Measurements from ENCODE around the gene PRKCA. TPM values are rescaled to one million over a fixed set of nuclear protein-coding genes. Genes with fewer than 3 reads are reported as not detected.

PRKCA gene
- total RNA-seq, 4 donors from 2014 or later = 24.5 to 61.9 (median 40.8) TPM

GRCh38 chr17:66738301-66738700 is 435.9 kb downstream of the PRKCA start:
- H3K27me3 ChIP-seq = no peaks in the 10 kb centered on the region
- intact Hi-C loops (cut with DNase I) = no loop called here
- no peak overlapping the region for H3K27ac ChIP-seq (replicated peaks in 1 of 4)
- no peak overlapping the region for H3K4me3 ChIP-seq
- TF ChIP-seq POLR2A (IDR thresholded peaks at IDR 0.05; ENCODE audit: low read depth) = no peak
- H3K9me3 ChIP-seq = no peaks in the 10 kb centered on the region
- H3K4me1 ChIP-seq = no peaks in the 10 kb centered on the region
- peaks cover 21 to 79% (median 37%) of the 10 kb centered on the region in 4 donors for H3K36me3 ChIP-seq
- no peak for DNase-seq (ENCODE audit: extremely low spot score)
- 86% methylated on average over 4 of the region's 4 CpGs for WGBS

GRCh38 chr17:66739553-66739952 is 437.1 kb downstream of the PRKCA start:
- Histone ChIP-seq H3K36me3 (peaks cover 21 to 79% (median 42%) of the 10 kb centered on the region in 4 donors), H3K27ac (replicated peaks in 1 of 4) (no peak overlapping the region), H3K27me3 (no peaks in the 10 kb centered on the region), H3K4me1 (no peaks in the 10 kb centered on the region), H3K9me3 (no peaks in the 10 kb centered on the region), H3K4me3 (no peak overlapping the region)
- no peak for DNase-seq (ENCODE audit: extremely low spot score)
- 83% methylated on average over 8 of the region's 8 CpGs for WGBS
- TF ChIP-seq EP300 (IDR thresholded peaks at IDR 0.05) (no peak), POLR2A (IDR thresholded peaks at IDR 0.05; ENCODE audit: low read depth) (no peak), CTCF (IDR thresholded peaks at IDR 0.05) (no peak), POLR2AphosphoS5 (IDR thresholded peaks at IDR 0.05) (no peak)
- intact Hi-C loops (cut with DNase I) = no loop called here

GRCh38 chr17:66740226-66740625 is 437.8 kb downstream of the PRKCA start:
- DNase-seq (ENCODE audit: extremely low spot score) = no peak
- peaks cover 21 to 81% (median 41%) of the 10 kb centered on the region in 4 donors for H3K36me3 ChIP-seq
- H3K27me3 ChIP-seq = no peaks in the 10 kb centered on the region
- intact Hi-C loops (cut with DNase I) = no loop called here
- WGBS = 76% methylated on average over 5 of the region's 5 CpGs
- no peak overlapping the region for H3K4me3 ChIP-seq
- H3K4me1 ChIP-seq = no peaks in the 10 kb centered on the region
- H3K27ac ChIP-seq (replicated peaks in 1 of 4) = no peak overlapping the region
- no peaks in the 10 kb centered on the region for H3K9me3 ChIP-seq
- no peak for TF ChIP-seq POLR2AphosphoS5 (IDR thresholded peaks at IDR 0.05)
- no peak for TF ChIP-seq EP300 (IDR thresholded peaks at IDR 0.05)
- no peak for TF ChIP-seq POLR2A (IDR thresholded peaks at IDR 0.05; ENCODE audit: low read depth)
- TF ChIP-seq CTCF (IDR thresholded peaks at IDR 0.05) = no peak

- Histone ChIP-seq H3K4me1 (no peaks in the 10 kb centered on the region), H3K27ac (replicated peaks in 1 of 4) (no peak overlapping the region), H3K9me3 (no peaks in the 10 kb centered on the region), H3K4me3 (no peak overlapping the region), H3K27me3 (no peaks in the 10 kb centered on the region), H3K36me3 (peaks cover 18 to 59% (median 34%) of the 10 kb centered on the region in 4 donors)
- TF ChIP-seq EP300 (IDR thresholded peaks at IDR 0.05) (no peak), POLR2A (IDR thresholded peaks at IDR 0.05; ENCODE audit: low read depth) (no peak), POLR2AphosphoS5 (IDR thresholded peaks at IDR 0.05) (no peak), CTCF (IDR thresholded peaks at IDR 0.05) (no peak)
- DNase-seq (ENCODE audit: extremely low spot score) = no peak
- WGBS = 92% methylated on average over 2 of the region's 2 CpGs
- intact Hi-C loops (cut with DNase I) = no loop called here
Observed at GRCh38 chr17:66743511-66743910, 441.1 kb downstream of the PRKCA start.

- DNase-seq (ENCODE audit: extremely low spot score) = no peak
- Histone ChIP-seq H3K4me1 (no peaks in the 10 kb centered on the region), H3K27ac (replicated peaks in 1 of 4) (no peak overlapping the region), H3K36me3 (peaks cover 9 to 65% (median 33%) of the 10 kb centered on the region in 4 donors), H3K27me3 (no peaks in the 10 kb centered on the region), H3K4me3 (no peak overlapping the region), H3K9me3 (no peaks in the 10 kb centered on the region)
- WGBS = 88% methylated on average over 5 of the region's 5 CpGs
- intact Hi-C loops (cut with DNase I) = no loop called here
- no peak for TF ChIP-seq POLR2AphosphoS5 (IDR thresholded peaks at IDR 0.05)
Observed at GRCh38 chr17:66746736-66747135, 444.3 kb downstream of the PRKCA start.

- no peak overlapping the region for H3K27ac ChIP-seq (replicated peaks in 1 of 4)
- H3K27me3 ChIP-seq = no peaks in the 10 kb centered on the region
- H3K9me3 ChIP-seq = no peaks in the 10 kb centered on the region
- H3K36me3 ChIP-seq = peaks cover under 1 to 60% (median 24%) of the 10 kb centered on the region in 4 donors
- intact Hi-C loops (cut with DNase I) = no loop called here
- no peaks in the 10 kb centered on the region for H3K4me1 ChIP-seq
- no peak overlapping the region for H3K4me3 ChIP-seq
- no peak for DNase-seq (ENCODE audit: extremely low spot score)
- 90% methylated on average over 15 of the region's 17 CpGs for WGBS
- TF ChIP-seq CTCF (IDR thresholded peaks at IDR 0.05) = no peak
Observed at GRCh38 chr17:66747578-66748275, 445.3 kb downstream of the PRKCA start.
